IPS DF 19.7 (cell line): ENCODE results near the gene TP53BP1.
A peak's percentile ranks its signal among the peaks of the same experiment; 100 is the strongest.
"Not testable (repeated sequence)": the region's sequence is repeated elsewhere in the genome, so short reads cannot be mapped to it uniquely, and the experiment has no call there.

Experiments
- DNase-seq: peaks from one replicate; pipeline ENCODE4 v3.0.0-alpha.2; 2013; ENCODE audit warnings: low read depth, low spot score

Gene TP53BP1

DNA sequence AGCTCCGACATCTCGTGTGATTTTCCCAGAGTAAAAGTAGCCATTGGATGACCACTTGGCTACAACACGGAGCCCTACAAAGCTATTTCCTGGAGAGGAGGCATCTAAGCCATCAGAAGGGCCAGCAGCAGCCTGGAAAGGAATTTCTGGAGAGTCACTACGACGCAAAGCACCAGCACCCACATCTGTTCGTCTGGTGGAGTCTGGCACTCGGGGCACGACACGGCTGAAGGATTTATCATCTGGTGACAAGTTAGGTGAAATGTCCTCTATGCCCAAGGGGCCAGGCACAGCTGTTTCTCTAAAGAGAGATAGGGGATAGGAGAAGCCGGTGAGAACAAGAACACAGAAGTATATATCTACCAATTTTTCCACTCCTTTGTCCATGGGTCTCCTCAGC, 72.5 kb downstream of the TP53BP1 start:
- no peak for DNase-seq

DNA sequence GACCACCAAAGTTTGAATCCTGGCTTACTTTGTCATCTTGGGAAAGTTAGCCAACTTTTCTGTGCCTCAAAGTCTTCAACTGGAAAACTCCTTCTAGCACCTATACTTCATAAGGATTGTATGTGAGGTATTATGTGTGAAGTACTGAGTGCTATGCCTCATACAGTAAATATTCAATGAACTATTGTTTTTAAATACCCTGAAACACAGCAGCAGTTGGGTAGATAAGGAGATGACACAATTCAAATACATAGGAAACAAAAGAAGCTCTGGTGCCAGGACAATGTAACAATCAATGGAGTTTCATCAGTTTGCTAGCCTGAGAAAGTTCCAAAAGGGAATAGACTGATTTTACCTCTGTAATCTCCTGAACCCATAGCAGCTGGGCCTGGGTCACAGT, 78.8 kb downstream of the TP53BP1 start:
- DNase-seq, result no peak

DNA sequence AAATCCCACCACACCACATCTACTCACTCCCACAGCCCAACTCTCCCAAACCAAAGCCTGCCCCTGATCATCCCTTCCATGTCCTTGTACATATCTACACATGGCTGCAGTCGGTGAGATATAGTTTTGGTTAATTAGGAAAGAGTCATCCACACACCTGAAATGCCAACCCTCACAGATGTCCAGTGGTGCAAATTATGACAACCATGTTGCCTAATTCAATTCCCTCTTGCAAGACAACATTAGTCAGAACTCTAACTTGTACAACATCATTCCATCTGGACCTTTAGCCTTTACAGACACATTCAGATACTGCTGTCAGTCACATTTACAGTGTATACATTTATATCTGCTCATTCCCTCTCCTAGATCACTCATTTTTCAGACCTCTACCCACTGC, 80.9 kb downstream of the TP53BP1 start:
- no peak for DNase-seq

DNA sequence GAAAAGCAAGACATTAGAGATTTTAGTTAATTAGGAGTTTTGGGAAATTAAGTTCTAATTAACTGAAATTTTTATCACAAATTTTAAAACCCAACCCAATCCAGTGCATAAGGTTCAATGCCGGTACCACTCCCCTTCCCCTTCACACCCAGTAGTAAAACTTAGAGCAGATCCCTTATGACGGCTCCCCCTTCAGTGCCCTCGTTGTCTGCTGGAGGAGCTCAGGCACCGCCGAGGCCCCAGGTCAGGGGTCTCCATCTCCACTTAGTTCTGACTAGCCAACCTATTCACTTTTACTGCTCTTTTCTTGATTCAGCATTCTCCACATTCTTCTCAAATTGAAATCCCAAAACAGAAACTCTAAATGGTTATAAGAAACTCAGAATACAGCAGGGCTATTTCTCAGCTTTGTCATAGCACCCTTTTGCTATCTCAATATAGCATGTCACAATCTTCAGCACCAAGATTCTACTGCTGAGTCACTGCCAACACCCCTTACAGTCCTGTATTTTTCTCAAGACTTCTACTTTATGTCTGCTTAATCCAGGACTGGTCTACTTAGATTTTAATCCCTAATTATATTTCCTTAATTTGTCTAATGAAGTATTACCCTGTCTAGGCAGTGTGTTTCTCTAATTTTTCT, 82.3 kb downstream of the TP53BP1 start:
- DNase-seq, result no peak

DNA sequence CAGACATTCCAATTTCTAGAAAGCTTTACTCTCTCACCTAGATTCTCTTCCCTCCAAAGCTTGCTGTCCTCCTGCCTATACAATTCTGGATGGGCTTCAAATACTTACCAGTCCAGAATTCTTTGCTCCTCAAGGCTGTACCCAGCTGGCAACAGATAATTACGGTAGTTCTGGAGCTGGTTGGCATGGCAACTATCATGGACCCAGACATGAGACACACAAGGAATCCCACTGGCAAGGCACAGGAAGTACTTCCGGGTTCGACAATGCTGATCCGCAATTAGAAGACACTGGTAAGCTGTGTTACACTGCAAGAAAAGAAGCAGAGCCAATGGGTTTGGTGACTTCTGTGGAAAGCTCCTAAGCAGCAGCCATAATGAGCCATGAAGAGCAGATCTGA, 84.2 kb downstream of the TP53BP1 start:
- no peak for DNase-seq

DNA sequence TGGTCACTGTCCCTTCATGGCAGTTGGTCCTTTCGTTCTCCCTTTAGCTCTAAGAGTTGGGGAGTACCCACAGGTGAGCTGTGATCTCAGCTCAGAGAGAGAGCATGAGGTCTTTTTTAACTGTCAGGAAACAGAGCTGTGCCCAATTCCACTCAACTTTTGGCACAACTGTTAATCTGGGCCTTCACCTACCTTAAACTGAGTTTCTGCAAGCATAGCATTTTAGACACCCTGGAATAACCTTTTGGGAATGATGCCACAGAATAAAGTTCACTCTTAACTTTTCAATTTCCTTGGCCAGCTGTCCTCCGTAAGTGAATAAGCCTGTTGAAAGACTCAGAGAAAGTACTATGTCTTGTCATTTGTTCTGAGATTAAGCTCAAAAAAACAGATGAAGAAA, 86.1 kb downstream of the TP53BP1 start:
- DNase-seq, result no peak

DNA sequence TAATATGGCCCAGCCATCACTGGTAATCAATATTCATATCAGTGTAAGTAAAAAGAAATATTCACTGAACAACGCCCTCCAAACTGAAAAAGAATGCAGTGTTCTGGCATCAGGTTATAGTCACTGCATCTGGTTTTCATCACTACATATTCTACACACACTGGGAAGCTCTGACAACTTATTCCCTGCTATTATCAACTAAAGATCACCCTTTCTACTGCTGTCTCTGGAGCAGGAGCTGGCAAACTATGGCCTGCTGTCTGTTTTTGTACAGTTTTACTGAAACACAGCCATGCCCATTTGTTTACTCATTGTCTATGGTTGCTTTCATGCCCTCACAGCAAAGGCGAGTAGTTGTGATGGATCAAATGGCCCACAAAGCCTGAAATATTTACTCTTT, 86.8 kb downstream of the TP53BP1 start:
- DNase-seq, result no peak

DNA sequence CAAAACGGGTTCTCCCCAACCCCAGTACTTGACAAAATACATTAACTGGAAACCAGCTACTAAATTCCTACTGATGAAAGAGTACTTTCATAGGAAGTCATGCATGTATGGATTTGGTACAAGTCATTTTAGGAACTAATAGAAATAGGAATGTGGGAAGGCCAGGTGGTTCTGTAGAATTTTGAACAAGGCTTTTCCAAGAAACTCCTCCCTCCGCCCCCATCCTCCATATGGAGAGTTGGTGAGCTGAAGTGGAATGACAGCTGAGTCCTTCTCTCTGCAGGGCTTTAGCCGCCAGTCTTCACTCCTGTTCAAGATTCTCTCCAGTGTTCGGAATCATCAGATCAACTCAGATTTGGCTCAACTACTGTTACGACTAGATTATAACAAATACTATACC, 88.8 kb downstream of the TP53BP1 start:
- DNase-seq, result no peak

DNA sequence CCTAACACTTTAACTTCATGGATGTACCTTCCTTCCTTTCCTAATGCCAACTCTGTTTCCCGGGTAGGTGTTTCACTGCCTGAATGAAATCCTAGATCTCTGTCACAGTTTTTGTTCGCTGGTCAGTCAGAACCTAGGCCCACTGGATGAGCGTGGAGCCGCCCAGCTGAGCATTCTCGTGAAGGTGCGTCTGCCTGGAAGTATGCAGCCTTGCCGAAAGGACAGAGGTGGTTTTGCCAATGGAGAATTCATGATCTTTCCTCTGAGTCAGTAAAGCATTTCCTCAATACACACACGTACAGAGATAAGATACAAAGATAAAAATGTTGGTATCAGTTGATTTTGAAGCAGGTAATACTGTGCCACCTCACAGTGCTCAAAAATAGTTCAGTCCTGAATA, 89.3 kb downstream of the TP53BP1 start:
- no peak for DNase-seq

DNA sequence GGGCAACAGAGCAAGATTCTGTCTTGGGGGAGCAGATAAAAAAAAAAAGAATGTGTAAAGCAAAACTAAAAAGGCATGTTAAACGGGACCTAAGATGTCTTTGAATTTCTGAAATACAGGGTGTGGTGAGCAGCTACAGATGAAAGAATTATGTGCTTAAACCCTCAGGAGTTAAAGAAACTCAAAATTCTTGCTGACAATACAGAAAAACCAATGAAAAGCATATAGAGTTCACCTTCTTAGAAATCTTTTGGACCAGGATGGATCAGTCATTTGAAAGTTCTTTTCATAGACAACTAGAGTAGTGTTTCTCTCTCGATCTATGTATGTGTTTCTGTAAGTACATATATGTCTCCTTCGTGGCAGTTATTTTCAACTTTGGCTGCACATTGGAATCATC, 90.7 kb downstream of the TP53BP1 start:
- no peak for DNase-seq

DNA sequence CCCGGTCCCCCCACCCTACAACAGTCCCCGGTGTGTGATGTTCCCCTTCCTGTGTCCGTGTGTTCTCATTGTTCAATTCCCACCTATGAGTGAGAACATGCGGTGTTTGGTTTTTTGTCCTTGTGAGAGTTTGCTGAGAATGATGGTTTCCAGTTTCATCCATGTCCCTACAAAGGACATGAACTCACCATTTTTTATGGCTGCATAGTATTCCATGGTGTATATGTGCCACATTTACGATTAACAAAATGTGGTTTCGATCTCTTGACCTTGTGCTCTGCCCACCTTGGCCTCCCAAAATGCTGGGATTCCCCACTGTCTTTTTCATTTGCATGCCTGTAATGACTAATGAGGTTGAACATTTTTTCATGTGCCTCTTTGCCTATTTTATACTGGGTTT, 99.4 kb downstream of the TP53BP1 start:
- DNase-seq, result not testable (repeated sequence)

DNA sequence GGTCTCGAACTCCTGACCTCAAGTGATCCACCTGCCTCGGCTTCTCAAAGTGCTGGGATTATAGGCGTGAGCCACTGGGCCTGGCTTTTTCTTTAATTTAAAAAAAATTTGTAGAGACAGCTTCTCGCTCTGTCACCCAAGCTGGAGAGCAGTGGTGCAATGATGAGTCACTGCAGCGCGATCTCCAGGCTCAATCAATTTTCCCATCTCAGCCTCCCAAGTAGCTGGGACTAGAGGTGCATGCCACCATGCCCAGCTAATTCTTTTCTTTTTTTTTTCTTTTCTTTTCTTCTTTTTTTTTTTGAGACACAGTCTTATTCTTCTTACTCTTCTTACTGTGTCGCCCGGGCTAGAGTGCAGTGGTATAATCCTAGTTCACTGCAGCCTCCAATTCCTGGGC, 102.2 kb downstream of the TP53BP1 start:
- no peak for DNase-seq

DNA sequence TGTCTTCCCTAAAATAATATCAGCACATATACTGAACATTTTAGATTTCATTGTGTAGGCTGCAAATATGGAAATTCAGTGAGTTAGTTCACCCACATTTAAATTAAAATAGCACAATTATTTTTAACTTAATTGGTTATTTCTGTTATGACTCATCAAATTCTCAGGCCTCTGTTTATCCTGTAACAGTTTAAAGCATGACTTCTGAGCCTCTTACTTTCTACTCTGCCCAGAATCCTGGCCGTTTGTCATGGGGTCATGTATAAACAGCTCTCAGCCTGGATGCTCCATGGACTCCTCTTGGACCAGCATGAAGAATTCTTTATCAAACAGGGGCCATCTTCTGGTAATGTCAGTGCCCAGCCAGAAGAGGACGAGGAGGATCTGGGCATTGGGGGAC, 109.9 kb downstream of the TP53BP1 start:
- DNase-seq, result no peak

DNA sequence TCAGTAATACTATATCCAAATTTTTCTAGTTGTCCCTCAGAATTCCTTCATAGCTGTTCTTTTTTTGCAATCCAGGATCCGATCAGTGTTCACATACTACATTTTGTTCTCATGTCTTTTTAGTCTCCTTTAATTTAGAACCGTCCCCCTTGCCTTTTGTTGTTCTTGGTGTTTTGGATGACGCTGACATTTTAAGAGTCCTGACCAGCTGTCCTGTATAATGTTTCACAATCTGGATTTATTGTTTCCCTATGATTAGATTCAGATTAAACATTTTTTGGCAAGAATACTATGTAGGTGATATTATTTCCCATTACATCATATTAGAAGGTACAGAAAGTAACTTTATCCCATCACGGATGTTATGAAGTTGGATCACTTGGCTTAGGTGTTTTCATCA, 110.6 kb downstream of the TP53BP1 start:
- no peak for DNase-seq

DNA sequence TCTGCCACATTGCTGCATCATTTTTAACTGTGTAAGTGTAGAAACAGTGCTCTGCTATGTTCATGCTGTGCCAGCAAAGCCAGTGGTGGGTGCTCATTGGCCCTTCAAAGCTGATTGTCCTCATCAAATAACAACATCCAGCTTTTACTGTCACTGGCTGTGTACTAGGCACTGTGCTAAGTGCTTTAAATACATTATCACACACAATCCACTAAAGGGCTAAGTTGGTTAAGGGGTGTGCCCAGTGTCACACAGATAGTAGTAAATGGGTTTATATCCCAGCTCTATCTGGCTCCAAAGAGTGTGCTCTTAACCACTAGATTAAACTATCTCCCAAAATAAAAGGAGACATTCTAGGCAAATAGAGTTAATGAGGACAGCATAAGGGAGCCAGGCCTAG, 114.4 kb downstream of the TP53BP1 start:
- no peak for DNase-seq

DNA sequence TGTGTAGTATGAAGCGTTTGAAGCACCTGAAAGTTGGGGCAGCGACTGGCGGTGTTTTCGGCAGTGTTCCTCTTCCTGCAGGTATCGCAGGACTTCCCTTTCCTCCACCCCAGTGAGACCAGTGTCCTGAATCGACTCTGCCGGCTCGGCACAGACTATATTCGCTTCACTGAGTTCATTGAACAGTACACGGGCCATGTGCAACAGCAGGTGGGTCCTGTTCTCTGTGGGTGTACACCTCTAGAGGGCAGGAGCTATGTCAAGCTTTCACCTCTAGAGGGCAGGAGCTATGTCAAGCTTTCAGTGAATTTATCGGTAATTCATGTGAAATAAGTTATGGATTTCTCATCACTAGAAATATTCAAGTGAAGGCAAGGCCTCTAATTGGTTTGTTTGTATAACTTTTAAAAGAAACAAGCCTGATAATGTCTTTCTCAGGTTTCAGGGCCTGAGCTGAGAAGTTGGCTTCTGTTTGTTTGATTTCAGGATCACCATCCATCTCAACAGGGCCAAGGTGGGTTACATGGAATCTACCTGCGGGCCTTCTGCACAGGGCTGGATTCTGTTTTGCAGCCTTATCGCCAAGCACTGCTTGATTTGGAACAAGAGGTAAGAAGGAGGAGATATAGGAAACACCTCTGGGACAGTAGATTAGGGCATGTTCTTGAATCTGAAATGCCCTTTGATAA, 116.8 kb downstream of the TP53BP1 start:
- no peak for DNase-seq

DNA sequence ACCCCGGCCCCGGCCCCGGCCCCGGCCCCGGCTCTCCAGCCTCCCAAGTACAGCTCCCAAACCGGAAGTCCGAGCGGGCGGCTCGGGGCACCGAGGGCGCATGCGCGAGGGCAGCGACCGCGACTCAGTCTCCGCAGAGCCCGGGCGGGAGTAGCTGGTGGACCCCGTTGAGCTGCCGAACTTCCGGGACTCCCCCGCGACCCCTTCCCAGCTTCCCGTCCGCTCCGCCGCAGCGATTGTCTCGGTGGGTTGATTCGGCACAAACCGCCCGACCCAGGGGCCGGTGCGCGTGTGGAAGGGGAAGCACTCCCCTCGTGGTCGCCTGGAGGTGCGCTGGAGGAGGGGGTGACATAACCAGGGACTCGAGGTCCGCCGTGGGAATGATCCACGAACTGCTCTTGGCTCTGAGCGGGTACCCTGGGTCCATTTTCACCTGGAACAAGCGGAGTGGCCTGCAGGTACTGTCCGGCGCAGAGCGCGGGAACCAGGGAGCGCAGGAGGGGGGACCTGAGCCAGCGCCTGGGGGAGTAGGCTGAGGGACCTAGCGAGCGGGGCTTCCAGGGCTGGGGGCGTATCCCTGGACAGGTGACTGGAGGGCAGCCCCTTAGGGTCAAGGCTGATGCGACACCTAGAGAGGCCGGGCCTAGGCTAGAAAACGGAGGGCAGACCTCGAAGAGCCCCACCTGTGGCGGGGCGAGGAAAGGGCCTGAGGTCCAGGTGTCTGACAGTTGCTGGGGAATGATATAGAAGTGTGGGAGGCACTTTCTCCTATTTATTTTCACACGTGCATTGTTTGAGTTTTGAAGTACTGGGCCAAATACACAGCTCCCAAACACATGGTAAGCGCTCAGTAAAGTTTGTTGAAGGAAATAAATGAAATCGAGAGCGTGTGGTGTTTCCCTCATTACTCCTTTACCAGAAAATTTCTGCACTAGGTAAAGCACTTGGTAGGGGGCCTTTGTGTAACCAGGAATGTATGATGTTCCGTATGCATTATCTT, 121.7 kb downstream of the TP53BP1 start, which contains the start of the genes TUBGCP4 and ZSCAN29:
Gene TUBGCP4, plus strand, starts transcription at position 127 of the 1,000 bp plus-strand sequence. Its CDS starts 254 bp downstream, at position 381.
Gene ZSCAN29, minus strand, starts transcription at position 69 of the 1,000 bp plus-strand sequence. CDS start 1,130 bp downstream, outside the sequence.
- DNase-seq, result peak; percentile 54

DNA sequence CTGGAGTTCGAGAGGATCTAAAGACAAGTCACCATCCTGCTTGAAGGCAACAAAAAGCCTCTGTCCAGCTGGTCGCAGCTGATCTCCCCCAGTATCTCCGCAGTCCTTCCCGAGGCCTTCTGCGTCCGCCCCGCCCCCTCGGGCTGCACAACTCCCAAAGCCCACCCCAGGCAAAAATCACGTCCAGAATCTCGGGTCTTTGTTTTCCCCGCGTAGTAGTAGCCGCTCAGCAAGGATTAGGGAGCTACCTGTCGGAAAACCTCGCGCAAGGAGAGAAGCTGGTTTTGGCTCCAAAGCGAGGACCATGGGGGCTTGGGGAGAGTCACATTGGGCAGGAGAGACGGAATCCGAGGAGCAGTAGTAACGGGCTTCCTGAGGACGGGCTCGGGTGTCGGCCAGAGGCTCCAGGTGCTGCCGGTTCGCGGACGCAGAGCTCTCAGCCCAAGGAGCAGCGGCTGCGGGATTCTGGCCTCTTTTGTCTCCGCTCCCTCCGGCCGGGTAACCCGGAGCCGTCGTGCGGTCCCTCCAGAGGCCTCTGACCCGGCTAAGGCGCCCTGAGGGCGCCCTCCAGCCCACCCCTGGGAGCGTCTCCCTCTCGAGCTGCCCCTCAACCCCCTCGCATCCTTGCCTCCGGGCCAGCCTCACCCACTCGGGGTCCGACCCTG, 122.5 kb downstream of the TP53BP1 start:
- no peak for DNase-seq

DNA sequence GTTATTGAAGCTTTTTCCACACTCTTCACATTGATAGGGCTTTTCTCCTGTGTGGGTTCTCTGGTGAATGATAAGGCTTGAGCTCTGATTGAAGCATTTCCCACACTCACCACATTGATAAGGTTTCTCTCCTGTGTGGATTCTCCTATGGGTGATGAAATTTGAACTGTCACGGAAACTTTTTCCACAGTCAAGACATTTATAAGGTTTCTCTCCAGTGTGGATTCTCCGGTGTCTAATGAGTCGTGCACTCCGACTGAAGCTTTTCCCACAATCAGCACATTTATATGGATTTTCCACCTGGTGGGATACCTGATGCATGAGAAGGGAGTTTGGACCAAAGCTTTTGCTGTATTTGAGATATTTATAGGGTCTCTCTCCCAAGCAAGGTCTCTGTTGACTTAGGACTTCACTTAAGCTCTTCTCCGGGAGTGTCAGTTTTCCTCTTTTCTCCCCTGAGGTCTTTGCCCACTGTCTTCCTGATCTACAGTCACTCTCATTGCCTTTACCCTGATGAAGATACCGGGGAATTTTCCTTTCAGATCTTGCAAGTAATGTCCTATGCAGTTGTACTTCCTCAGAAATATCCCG, 131.5 kb downstream of the TP53BP1 start:
- DNase-seq, result no peak

DNA sequence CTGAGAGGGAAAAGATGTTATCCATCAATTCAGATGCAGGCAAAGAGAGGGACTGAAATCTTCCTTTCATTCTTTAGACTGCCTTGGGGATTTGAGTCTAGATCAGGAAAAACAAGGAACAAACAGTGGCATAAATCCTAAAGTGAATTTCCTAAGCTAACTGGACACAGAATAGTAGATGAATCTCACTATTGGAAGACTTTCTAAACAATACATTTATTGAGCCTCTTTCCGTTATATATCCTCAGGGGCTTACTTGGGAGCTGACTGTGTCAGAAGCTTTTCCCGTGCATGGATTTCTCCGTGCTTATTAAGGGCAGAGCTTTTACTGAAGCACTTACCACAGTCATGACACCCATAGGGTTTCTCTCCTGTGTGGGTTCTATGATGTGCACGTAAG, 132.1 kb downstream of the TP53BP1 start:
- no peak for DNase-seq
